Stimulated activated effector memory CD8-positive, alpha-beta T cell treated with anti-CD3 and anti-CD28 coated beads, Interleukin-12 subunit alpha, Interleukin-12 subunit beta, amount 100 ng/mL, for 72 hours (primary cell): ENCODE measurements around the gene GFER.
"Not testable (repeated sequence)": the region's sequence is repeated elsewhere in the genome, so short reads cannot be mapped to it uniquely, and the experiment has no call there.

Source experiments
- ATAC-seq: fragments of 150-1000 bp; cut with Tn5 transposase; 2 replicates; pipeline ENCODE4 v1.10.0; 2021
- DNase-seq, 2 donors: peaks; one replicate each; pipeline ENCODE4 v3.0.0; 2021 to 2022; ENCODE audit warnings: low spot score in 2 of 2
- H3K27ac Mint-ChIP-seq: one replicate; pipeline ENCODE4 v1.8.0; 2022; ENCODE audit warnings: mild to moderate bottlenecking, mixed read lengths
- H3K36me3 Mint-ChIP-seq: one replicate; pipeline ENCODE4 v1.8.0; 2022; ENCODE audit warnings: mild to moderate bottlenecking, mixed read lengths
- H3K4me1 Mint-ChIP-seq: one replicate; pipeline ENCODE4 v1.8.0; 2022; ENCODE audit warnings: mixed read lengths
- H3K4me3 Mint-ChIP-seq: one replicate; pipeline ENCODE4 v1.8.0; 2022; ENCODE audit warnings: mild to moderate bottlenecking, mixed read lengths
- H3K9me3 Mint-ChIP-seq: one replicate; pipeline ENCODE4 v1.8.0; 2022; ENCODE audit warnings: mixed read lengths

The GFER gene

GRCh38 chr16:1946495-1947368 lies 37.3 kb upstream of the GFER start:
- no peak overlapping the region for H3K4me3 Mint-ChIP-seq
- H3K9me3 Mint-ChIP-seq = no peaks in the 10 kb centered on the region
- peaks cover 17% of the 10 kb centered on the region for H3K4me1 Mint-ChIP-seq
- peaks cover 7% of the 10 kb centered on the region for H3K36me3 Mint-ChIP-seq
- no peak for DNase-seq
- no peak for ATAC-seq
- no peak overlapping the region for H3K27ac Mint-ChIP-seq

GRCh38 chr16:1947369-1947670 lies 36.7 kb upstream of the GFER start:
- Mint-ChIP-seq H3K36me3 (peaks cover 6% of the 10 kb centered on the region), H3K9me3 (no peaks in the 10 kb centered on the region), H3K27ac (no peak overlapping the region), H3K4me1 (peaks cover 12% of the 10 kb centered on the region), H3K4me3 (no peak overlapping the region)
- no peak for ATAC-seq
- no peak for DNase-seq

GRCh38 chr16:1949507-1949906 lies 34.5 kb upstream of the GFER start:
- no peak for DNase-seq
- peaks cover 3% of the 10 kb centered on the region for H3K36me3 Mint-ChIP-seq
- no peaks in the 10 kb centered on the region for H3K9me3 Mint-ChIP-seq
- no peak for ATAC-seq
- no peak overlapping the region for H3K4me3 Mint-ChIP-seq
- no peak overlapping the region for H3K27ac Mint-ChIP-seq
- peaks cover 11% of the 10 kb centered on the region for H3K4me1 Mint-ChIP-seq

- Mint-ChIP-seq H3K27ac (no peak overlapping the region), H3K4me3 (no peak overlapping the region), H3K4me1 (peaks cover 7% of the 10 kb centered on the region), H3K9me3 (no peaks in the 10 kb centered on the region), H3K36me3 (no peaks in the 10 kb centered on the region)
- no peak for DNase-seq
- ATAC-seq = no peak
Observed at GRCh38 chr16:1950047-1950446, 33.9 kb upstream of the GFER start.

- ATAC-seq = no peak
- Mint-ChIP-seq H3K4me1 (peaks cover 7% of the 10 kb centered on the region), H3K4me3 (no peak overlapping the region), H3K27ac (no peak overlapping the region), H3K36me3 (no peaks in the 10 kb centered on the region), H3K9me3 (no peaks in the 10 kb centered on the region)
- DNase-seq = no peak
Observed at GRCh38 chr16:1950559-1950958, 33.4 kb upstream of the GFER start.

GRCh38 chr16:1953734-1954133 lies 30.3 kb upstream of the GFER start:
- ATAC-seq = no peak
- Mint-ChIP-seq H3K27ac (no peak overlapping the region), H3K9me3 (no peaks in the 10 kb centered on the region), H3K4me1 (peaks cover 7% of the 10 kb centered on the region), H3K36me3 (no peaks in the 10 kb centered on the region), H3K4me3 (no peak overlapping the region)
- no peak for DNase-seq

- not testable (repeated sequence) for DNase-seq, H3K9me3 Mint-ChIP-seq, H3K27ac Mint-ChIP-seq, ATAC-seq, H3K4me3 Mint-ChIP-seq
- H3K4me1 Mint-ChIP-seq = peaks cover 36% of the 10 kb centered on the region
- peaks cover 28% of the 10 kb centered on the region for H3K36me3 Mint-ChIP-seq
Observed at GRCh38 chr16:1957434-1958142, 26.4 kb upstream of the GFER start.

- H3K36me3 Mint-ChIP-seq = peaks cover 33% of the 10 kb centered on the region
- DNase-seq, H3K9me3 Mint-ChIP-seq, H3K4me3 Mint-ChIP-seq, H3K27ac Mint-ChIP-seq, ATAC-seq: not testable (repeated sequence)
- H3K4me1 Mint-ChIP-seq = peaks cover 38% of the 10 kb centered on the region
Observed at GRCh38 chr16:1958143-1958491, 25.9 kb upstream of the GFER start.

GRCh38 chr16:1958715-1959268 lies 25.2 kb upstream of the GFER start:
- H3K4me3 Mint-ChIP-seq = peak overlapping the region; percentile 82
- H3K36me3 Mint-ChIP-seq = peaks cover 40% of the 10 kb centered on the region
- peaks cover 45% of the 10 kb centered on the region for H3K4me1 Mint-ChIP-seq
- H3K27ac Mint-ChIP-seq = peak overlapping the region; percentile 94
- H3K9me3 Mint-ChIP-seq = no peaks in the 10 kb centered on the region
- ATAC-seq = no peak
- DNase-seq = peak in 1 of 2 donors; percentile 62

- H3K4me3 Mint-ChIP-seq = peak within 1 kb of the TSS; percentile 82
- peaks cover 47% of the 10 kb centered on the region for H3K36me3 Mint-ChIP-seq
- H3K4me1 Mint-ChIP-seq = peaks cover 50% of the 10 kb centered on the region
- peak; percentile 95 to 96 for DNase-seq
- H3K27ac Mint-ChIP-seq = peak within 1 kb of the TSS; percentile 94
- no peaks in the 10 kb centered on the region for H3K9me3 Mint-ChIP-seq
- peak; percentile 84 for ATAC-seq
Observed at GRCh38 chr16:1959269-1960039, 24.5 kb upstream of the GFER start, which contains the start of gene NDUFB10. Gene NDUFB10, plus strand, starts transcription at chr16:1959538. Its CDS starts 87 bp downstream, at chr16:1959625.

GRCh38 chr16:1960665-1961630 lies 23.0 kb upstream of the GFER start:
- H3K4me1 Mint-ChIP-seq = peaks cover 57% of the 10 kb centered on the region
- H3K27ac Mint-ChIP-seq = peak overlapping the region; percentile 94
- ATAC-seq = peak; percentile 0
- no peaks in the 10 kb centered on the region for H3K9me3 Mint-ChIP-seq
- H3K36me3 Mint-ChIP-seq = peaks cover 62% of the 10 kb centered on the region
- peak overlapping the region; percentile 82 for H3K4me3 Mint-ChIP-seq
- peak in 1 of 2 donors; percentile 75 for DNase-seq

- Mint-ChIP-seq H3K27ac (peak overlapping the region; percentile 94), H3K36me3 (peaks cover 63% of the 10 kb centered on the region), H3K4me3 (peak overlapping the region; percentile 82), H3K9me3 (no peaks in the 10 kb centered on the region), H3K4me1 (peaks cover 57% of the 10 kb centered on the region)
- ATAC-seq = no peak
- DNase-seq = no peak
Observed at GRCh38 chr16:1961651-1962067, 22.3 kb upstream of the GFER start.

GRCh38 chr16:1962161-1963153 lies 21.5 kb upstream of the GFER start:
- not testable (repeated sequence) for ATAC-seq, H3K9me3 Mint-ChIP-seq, DNase-seq
- Mint-ChIP-seq H3K27ac (peak overlapping the region; percentile 94), H3K4me3 (peak overlapping the region; percentile 82), H3K4me1 (peaks cover 62% of the 10 kb centered on the region), H3K36me3 (peaks cover 63% of the 10 kb centered on the region)
